Adipose tissue (tissue), 3 donors: ENCODE results near the gene CCNYL1. TPM values are rescaled to one million over a fixed set of nuclear protein-coding genes. Genes with fewer than 3 reads are reported as not detected.

Source experiments
- H3K27ac ChIP-seq: one replicate; pipeline ENCODE4 v1.5.1; 2013; ENCODE audit warnings: low read depth, low read length
- WGBS, 3 donors: extraction: QIAGEN DNeasy Blood & Tissue Kit; methylation state at CpG; one replicate each; pipeline ENCODE4 v1.1.7; 2013; 5-methylcytosine and 5-hydroxymethylcytosine counted together
- polyA plus RNA-seq, 3 donors: library from polyadenylated mRNA; stranded (reverse); fragments of 200-250 nt; gene quantifications; one replicate each; pipeline ENCODE4 v1.2.3, GENCODE V29; 2013
- donor health status: healthy with polysubstance abuse.
- donor health status: Bipolar disorder and iron deficiency.
- donor health status: healthy.

The CCNYL1 gene
- polyA plus RNA-seq, 3 donors, result 6.9 to 11.9 (median 11.2) TPM

GRCh38 chr2:207772844-207773205 is 61.4 kb downstream of the CCNYL1 start:
- H3K27ac ChIP-seq, result no peak overlapping the region
- WGBS, 3 donors, result 91 to 94% (median 92%) methylated on average over 13 of the region's 13 CpGs

GRCh38 chr2:207775473-207775872 is 64.0 kb downstream of the CCNYL1 start:
- 48 to 86% (median 82%) methylated on average over 3 of the region's 3 CpGs for WGBS, 3 donors
- no peak overlapping the region for H3K27ac ChIP-seq

DNA sequence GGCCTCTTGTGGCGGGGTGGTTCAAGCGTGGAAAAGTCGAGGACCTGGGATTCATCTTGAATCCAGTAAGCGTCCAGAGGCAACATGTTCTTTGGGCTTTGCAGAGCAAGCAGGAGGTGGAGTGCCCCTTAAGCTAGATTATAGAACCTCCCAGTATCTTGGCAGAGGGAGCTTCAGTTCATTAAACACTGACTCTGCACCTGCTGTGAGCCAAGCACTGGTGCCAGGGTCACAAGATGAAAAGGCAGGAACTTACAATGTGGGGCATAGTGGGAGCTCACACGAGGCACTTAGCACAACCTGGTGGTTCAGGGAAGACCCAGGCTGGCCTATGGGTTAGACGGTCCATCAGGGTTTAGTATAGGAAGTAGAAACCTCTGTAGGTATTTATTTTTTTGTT is 65.7 kb downstream of the CCNYL1 start:
- no peak overlapping the region for H3K27ac ChIP-seq
- WGBS, 3 donors, result 87 to 90% (median 89%) methylated on average over 6 of the region's 6 CpGs

- no peak overlapping the region for H3K27ac ChIP-seq
- WGBS, 3 donors, result 80 to 94% (median 84%) methylated on average over 4 of the region's 4 CpGs
These were observed 67.0 kb downstream of the CCNYL1 start for GRCh38 chr2:207778298-207778882.

DNA sequence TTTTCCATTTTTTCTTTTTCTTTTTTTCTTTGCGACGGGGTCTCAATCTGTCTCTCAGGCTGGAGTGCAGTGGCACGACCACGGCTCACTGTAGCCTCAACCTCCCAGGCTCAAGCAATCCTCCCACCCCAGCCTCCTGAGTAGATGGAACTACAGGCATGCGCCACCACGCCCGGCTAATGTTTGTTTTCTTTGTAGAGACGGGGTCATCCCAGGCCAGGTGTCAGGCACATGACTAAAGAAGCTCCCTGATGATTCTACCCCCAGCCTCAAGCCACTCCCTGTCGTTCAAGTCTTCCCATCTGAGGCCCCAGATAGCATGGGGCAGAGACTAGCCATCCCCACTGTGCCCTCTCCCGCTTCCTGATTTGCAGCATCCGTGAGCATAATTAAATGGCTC is 68.1 kb downstream of the CCNYL1 start:
- WGBS, 3 donors, result 84 to 90% (median 88%) methylated on average over 11 of the region's 11 CpGs
- H3K27ac ChIP-seq, result no peak overlapping the region

GRCh38 chr2:207782238-207783030 is 71.0 kb downstream of the CCNYL1 start:
- 78 to 92% (median 88%) methylated on average over 10 of the region's 10 CpGs for WGBS, 3 donors
- H3K27ac ChIP-seq, result no peak overlapping the region

DNA sequence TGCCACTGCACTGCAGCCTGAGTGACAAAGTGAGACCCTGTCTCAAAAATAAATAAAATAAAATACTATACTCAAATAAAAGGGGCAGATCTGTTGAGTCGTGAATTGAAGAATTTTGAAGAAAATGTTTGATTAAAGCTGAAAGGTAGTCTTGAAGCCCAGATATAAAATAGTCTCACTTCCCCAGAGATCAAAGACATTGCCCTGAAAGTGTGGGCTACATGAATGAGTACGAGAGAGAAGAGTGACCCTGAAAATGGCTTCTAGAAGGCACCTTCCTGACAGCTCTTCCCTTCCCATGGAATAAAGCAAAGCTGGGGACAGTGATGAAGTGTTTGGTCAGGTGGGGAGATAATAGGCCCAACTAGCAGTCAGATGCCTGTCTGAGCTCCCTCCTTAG is 72.1 kb downstream of the CCNYL1 start:
- no peak overlapping the region for H3K27ac ChIP-seq
- WGBS, 3 donors, result 77 to 91% (median 87%) methylated on average over 2 of the region's 2 CpGs

DNA sequence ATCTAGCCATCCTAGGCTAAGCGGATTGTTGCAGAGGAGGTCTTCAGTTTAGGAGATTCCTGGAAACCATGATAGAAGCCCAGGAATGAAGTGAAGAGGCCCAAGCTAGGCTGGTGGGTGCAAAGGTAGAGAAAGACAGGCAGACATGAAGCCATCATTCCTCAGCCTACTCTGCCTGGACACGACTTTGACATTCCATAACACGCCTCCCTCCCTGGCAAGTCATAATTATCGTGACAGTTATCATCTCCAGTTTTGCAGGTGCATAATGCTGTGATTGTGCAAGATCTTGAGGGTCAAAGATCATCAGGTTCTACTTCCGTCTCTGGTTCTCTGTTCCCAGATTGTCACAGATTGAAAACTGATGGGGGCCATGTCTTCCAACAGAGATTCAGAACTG is 73.5 kb downstream of the CCNYL1 start:
- WGBS, 3 donors, result 66 to 81% (median 76%) methylated on average over 5 of the region's 5 CpGs
- no peak overlapping the region for H3K27ac ChIP-seq

DNA sequence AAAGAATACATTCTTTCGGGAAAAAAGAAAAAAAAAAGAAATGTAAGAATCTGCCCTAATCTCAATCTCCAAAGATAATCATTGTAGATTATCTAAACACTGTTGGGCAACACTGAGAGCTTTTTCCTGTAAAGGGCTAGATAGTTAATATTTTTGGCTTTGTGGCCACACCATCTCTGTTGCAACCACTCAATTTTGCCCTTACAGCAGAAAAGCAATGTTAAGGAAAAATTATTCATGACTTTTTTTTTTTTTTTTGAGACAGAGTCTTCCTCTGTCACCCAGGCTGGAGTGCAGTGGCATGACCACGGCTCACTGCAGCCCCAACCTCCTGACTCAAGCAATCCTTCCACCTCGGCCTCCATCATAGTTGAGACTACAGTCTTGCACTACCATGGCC is 75.6 kb downstream of the CCNYL1 start:
- WGBS, 3 donors, result 56 to 93% (median 64%) methylated on average over 3 of the region's 3 CpGs
- no peak overlapping the region for H3K27ac ChIP-seq

GRCh38 chr2:207787800-207788199 is 76.4 kb downstream of the CCNYL1 start:
- no peak overlapping the region for H3K27ac ChIP-seq
- 55 to 69% (median 69%) methylated on average over 4 of the region's 4 CpGs for WGBS, 3 donors

- H3K27ac ChIP-seq, result no peak overlapping the region
- 74 to 87% (median 78%) methylated on average over 1 of the region's 1 CpG for WGBS, 3 donors
These were observed 79.5 kb downstream of the CCNYL1 start for GRCh38 chr2:207790898-207791297.

- 44 to 52% (median 51%) methylated on average over 6 of the region's 6 CpGs for WGBS, 3 donors
- H3K27ac ChIP-seq, result no peak overlapping the region
These were observed 80.3 kb downstream of the CCNYL1 start for GRCh38 chr2:207791579-207792243.

- 43 to 69% (median 45%) methylated on average over 5 to 6 of the region's 6 CpGs for WGBS, 3 donors
- H3K27ac ChIP-seq, result no peak overlapping the region
These were observed 80.9 kb downstream of the CCNYL1 start for GRCh38 chr2:207792244-207792785.

DNA sequence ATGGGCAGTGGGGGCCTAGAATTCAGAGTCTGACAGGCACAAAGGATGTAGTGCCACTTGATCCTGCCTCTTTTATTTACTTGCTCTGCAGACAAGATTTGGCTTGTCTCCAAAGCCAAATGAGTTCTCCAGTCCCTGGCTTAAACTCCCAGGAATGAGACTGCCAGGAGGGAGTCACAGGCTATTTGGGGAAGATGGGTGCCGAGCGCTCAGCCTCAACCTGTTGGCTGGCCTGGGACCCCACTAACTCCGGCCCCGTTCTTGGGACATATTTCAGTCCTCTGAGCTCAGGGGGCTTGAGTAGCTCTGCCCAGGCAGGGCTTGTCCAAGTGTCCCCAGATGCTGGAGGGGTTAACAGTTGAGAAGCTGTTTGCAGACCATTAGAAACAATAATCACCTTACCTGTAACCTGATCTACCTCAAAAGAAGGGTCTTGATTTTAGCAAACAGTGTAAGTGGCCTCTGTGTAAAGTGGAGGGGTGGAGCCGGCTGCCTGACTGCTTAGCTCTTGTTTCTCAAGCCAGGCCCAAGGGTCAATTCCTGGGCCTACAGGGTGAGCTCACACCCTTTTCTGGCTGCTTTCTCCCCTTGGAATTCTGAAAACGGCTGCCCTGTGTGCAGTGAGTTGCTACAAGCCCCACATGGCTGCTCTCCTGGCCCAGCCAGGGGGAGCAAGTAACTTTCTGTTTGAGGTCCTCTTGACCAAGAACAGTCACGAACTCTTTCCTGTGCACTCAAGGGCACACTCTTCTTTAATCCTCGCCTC is 85.3 kb downstream of the CCNYL1 start:
- 64 to 76% (median 74%) methylated on average over 8 of the region's 8 CpGs for WGBS, 3 donors
- H3K27ac ChIP-seq, result no peak overlapping the region

DNA sequence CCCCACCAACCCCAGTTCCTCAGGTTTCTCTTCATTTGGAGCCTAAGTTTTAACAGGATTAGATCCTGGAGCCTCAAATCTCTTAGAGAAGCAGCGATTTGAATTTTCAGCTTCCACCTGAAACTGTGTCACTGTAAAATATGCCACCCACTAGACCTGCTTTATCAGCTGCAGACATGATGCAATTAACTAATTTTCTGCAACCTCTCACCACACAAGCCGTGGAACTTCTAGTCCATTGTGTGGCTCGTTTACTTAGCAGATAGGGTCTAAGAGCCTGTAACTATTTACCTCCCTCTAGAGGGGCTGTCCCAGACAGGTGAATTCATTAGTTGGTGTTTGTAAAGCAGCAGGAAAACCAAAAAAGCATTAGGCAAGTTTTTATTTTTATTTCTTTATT is 89.8 kb downstream of the CCNYL1 start:
- 22 to 27% (median 27%) methylated on average over 3 of the region's 3 CpGs for WGBS, 3 donors
- no peak overlapping the region for H3K27ac ChIP-seq

DNA sequence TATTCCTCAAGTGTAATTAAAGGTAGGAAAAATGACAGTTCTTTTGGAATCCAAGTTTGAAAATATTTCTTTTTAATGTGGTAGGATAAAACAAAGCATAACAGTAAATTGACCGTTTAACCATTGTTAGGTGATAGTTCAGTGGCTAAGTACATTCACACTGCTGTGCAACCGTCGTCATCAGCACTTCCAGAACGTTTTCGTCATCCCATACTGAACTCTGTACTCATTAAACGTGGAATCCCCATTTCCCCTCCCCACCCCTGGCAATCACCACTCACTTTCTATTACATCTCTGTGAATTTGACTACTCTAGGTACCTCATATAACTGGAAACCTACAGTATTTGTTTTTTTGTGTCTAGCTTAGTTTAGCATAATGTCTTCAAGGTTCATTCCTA is 91.2 kb downstream of the CCNYL1 start:
- WGBS, 3 donors, result 63 to 83% (median 74%) methylated on average over 6 of the region's 6 CpGs
- no peak overlapping the region for H3K27ac ChIP-seq
